Breast epithelium (tissue), 4 donors: ENCODE data around the gene SLC25A17. TPM values are rescaled to one million over a fixed set of nuclear protein-coding genes. Genes with fewer than 3 reads are reported as not detected.
"Not testable (repeated sequence)": the region's sequence is repeated elsewhere in the genome, so short reads cannot be mapped to it uniquely, and the experiment has no call there.

Source experiments
- DNase-seq, 2 donors: peaks; one replicate each; pipeline ENCODE4 v3.0.0-alpha.2; 2019; ENCODE audit warnings: low spot score in 2 of 2
- H3K27ac ChIP-seq, 2 donors: fragments of 200-600 bp; sonication (generic) in 1 of 2; one replicate each; pipeline ENCODE4 v1.5.1; 2016 to 2019; ENCODE audit warnings: mild to moderate bottlenecking in 1 of 2
- H3K27me3 ChIP-seq, 2 donors: fragments of 200-600 bp; sonication (generic) in 1 of 2; one replicate each; pipeline versions ENCODE4 v1.5.1 to v1.6.0; 2017 to 2019; ENCODE audit warnings: control low read depth in 1 of 2, mild to moderate bottlenecking in 1 of 2
- H3K36me3 ChIP-seq: fragments of 200-600 bp; one replicate; pipeline ENCODE4 v1.5.1; 2019
- H3K4me1 ChIP-seq, 2 donors: fragments of 200-600 bp; sonication (generic); one replicate each; pipeline ENCODE4 v1.5.1; 2016 to 2019; ENCODE audit warnings: control low read depth in 1 of 2
- H3K4me3 ChIP-seq, 3 donors: fragments of 200-600 bp; sonication (generic); 1 replicate in 2 of 3; 2 replicates in 1 of 3; pipeline ENCODE4 v1.5.1; 2016 to 2019; ENCODE audit warnings: mild to moderate bottlenecking in 3 of 3, moderate library complexity in 2 of 3
- H3K9me3 ChIP-seq, 2 donors: fragments of 200-600 bp; sonication (generic) in 1 of 2; one replicate each; pipeline ENCODE4 v1.5.1; 2016 to 2019; ENCODE audit warnings: control low read depth in 1 of 2
- POLR2A ChIP-seq: fragments of 450-650 bp; IDR thresholded peaks from one replicate; pipeline ENCODE4 v1.6.1; 2016; ENCODE audit warnings: antibody characterized with exemption, mild to moderate bottlenecking, moderate library complexity
- POLR2AphosphoS5 ChIP-seq, 3 donors: sonication (generic); formaldehyde crosslinking; IDR thresholded peaks; one replicate each; pipeline ENCODE4 v1.6.1; 2017; ENCODE audit warnings: antibody characterized with exemption in 3 of 3
- intact Hi-C: fragments of 100-400 bp; cut with DNase I; formaldehyde crosslinking; loops from one replicate; pipeline ENCODE4 v1.15.1; 2023; ENCODE audit warnings: low total_unique reads
- total RNA-seq, 3 donors: library from RNA; depleted of rRNA; stranded (reverse); fragments of >200 nt; gene quantifications; one replicate each; pipeline ENCODE4 v1.1.0, GENCODE V29; 2016
- TF ChIP-seq, protein P1 (sequence below), 3 donors: fragments of 450-650 bp; IDR thresholded peaks; one replicate each; pipeline ENCODE4 v1.5.1; 2016 to 2017; ENCODE audit warnings: antibody characterized with exemption in 3 of 3, mild to moderate bottlenecking in 3 of 3, moderate library complexity in 3 of 3

Gene SLC25A17
- total RNA-seq, 3 donors from 2014 or later: 18.1 to 23.3 (median 19.0) TPM

DNA sequence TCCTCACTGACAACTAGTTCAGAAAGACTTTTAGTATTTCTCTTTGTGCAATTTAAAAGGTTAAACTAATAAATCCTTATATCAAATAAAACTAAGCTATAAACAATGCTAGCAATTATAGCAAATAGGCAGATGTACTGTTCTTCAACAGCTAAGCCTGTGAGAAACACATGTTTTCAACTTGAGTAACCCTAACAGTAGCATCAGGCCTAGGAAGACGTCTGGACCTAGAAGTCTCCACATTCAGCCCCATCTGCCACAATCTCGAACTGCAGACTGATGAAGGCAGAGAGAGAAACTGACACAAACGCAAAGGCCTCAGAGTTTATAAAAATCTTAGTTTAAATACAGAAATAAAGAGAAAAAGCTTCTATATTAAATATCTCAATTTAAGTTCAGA is 34.8 kb upstream of the SLC25A17 start:
- peaks cover 0 to 13% of the 10 kb centered on the region in 2 donors for H3K4me1 ChIP-seq
- peak overlapping the region in 1 of 2 donors; percentile 98 for H3K27ac ChIP-seq
- TF ChIP-seq, protein P1, sequence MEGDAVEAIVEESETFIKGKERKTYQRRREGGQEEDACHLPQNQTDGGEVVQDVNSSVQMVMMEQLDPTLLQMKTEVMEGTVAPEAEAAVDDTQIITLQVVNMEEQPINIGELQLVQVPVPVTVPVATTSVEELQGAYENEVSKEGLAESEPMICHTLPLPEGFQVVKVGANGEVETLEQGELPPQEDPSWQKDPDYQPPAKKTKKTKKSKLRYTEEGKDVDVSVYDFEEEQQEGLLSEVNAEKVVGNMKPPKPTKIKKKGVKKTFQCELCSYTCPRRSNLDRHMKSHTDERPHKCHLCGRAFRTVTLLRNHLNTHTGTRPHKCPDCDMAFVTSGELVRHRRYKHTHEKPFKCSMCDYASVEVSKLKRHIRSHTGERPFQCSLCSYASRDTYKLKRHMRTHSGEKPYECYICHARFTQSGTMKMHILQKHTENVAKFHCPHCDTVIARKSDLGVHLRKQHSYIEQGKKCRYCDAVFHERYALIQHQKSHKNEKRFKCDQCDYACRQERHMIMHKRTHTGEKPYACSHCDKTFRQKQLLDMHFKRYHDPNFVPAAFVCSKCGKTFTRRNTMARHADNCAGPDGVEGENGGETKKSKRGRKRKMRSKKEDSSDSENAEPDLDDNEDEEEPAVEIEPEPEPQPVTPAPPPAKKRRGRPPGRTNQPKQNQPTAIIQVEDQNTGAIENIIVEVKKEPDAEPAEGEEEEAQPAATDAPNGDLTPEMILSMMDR (IDR thresholded peaks at IDR 0.05): no peak
- no peak for TF ChIP-seq POLR2A
- H3K4me3 ChIP-seq: peak overlapping the region in 2 of 3 donors; percentile 88 to 94
- DNase-seq: no peak
- no peaks in the 10 kb centered on the region for H3K36me3 ChIP-seq
- no peaks in the 10 kb centered on the region for H3K27me3 ChIP-seq
- intact Hi-C loops: loop anchor here (10.0 kb wide), 1 partner anchor 591 kb away; the partner anchor contains the start of gene TOB2
- no peaks in the 10 kb centered on the region for H3K9me3 ChIP-seq

DNA sequence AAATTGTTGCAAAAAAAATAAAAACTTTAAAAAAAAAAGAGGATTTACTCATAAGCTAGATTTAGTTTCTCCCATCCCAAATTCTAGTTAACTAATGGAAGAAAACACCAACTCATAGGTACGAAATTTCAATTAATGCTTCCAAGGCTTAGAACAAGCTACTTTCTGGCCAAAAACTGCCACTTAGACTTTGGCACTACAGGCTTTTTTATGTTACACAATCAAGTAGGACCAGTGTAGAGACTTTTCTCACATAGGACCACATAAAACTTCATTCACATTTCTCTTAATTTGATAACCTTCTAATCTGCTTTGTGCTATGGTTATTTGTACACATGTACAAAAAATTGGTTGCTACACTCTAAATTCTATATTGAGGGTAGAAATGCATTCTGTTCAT is 34.2 kb upstream of the SLC25A17 start:
- no peak for DNase-seq
- intact Hi-C loops: loop anchor here (10.0 kb wide), 1 partner anchor 591 kb away; the partner anchor contains the start of gene TOB2
- Histone ChIP-seq H3K4me1 (peaks cover 0 to 11% of the 10 kb centered on the region in 2 donors), H3K36me3 (no peaks in the 10 kb centered on the region), H3K27me3 (no peaks in the 10 kb centered on the region), H3K27ac (peak overlapping the region in 1 of 2 donors; percentile 98), H3K9me3 (no peaks in the 10 kb centered on the region), H3K4me3 (peak overlapping the region in 2 of 3 donors; percentile 88 to 94)
- TF ChIP-seq POLR2AphosphoS5 (IDR thresholded peaks at IDR 0.05) (no peak), POLR2A (no peak)
- TF ChIP-seq, protein P1 (IDR thresholded peaks at IDR 0.05): no peak

DNA sequence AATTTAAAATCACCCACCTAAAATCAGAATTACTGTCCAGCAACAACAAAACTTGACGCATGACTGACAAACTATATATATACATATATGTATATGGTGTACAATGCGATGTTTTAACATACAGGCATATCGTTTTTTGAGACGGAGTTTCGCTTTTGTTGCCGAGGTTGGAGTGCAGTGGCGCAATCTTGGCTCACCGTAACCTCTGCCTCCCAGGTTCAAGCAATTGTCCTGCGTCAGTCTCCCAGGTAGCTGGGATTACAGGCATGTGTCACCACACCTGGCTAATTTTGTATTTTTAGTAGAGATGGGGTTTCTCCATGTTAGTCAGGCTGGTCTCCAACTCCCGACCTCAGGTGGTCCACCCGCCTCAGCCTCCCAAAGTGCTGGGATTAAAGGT is 26.7 kb upstream of the SLC25A17 start:
- DNase-seq, H3K9me3 ChIP-seq, H3K4me3 ChIP-seq, H3K36me3 ChIP-seq, intact Hi-C loops, H3K27me3 ChIP-seq, H3K4me1 ChIP-seq, H3K27ac ChIP-seq: not testable (repeated sequence)

DNA sequence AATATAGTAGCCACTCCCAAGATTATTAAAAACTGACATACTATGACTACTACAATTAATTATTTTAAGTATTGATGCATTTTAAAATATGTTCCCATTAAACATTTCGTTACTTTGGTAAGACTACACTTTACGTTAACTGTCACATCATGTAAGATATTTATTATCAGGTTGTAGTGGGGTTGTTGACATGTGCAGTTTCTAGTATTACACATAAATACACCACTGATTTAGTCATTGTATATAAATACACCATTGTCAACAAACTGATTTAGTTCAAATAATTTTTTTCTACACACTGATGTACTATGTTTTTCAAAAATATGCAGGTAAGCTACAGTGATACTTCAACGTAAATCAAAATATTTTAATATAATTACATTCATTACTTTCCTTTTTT is 25.8 kb upstream of the SLC25A17 start:
- H3K4me3 ChIP-seq: no peak overlapping the region

DNA sequence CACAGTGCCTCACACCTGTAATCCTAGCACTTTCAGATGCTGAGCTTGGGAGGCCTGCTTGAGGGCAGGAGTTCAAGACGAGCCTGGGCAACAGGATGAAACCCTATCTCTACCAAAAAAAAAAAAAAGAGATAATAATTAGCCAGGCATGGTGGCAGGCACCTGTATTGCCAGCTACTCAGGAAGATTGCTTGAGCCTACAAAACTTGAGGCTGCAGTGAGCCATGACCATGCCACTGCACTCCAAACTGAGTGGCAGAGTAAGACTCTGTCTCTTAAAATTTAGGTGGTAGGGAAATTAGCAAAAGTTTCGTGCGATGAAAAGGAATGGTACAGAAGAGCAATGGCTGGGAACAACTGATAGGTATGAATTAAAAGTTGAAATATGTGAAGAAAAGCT is 19.3 kb upstream of the SLC25A17 start:
- TF ChIP-seq, protein P1 (IDR thresholded peaks at IDR 0.05): no peak
- TF ChIP-seq POLR2AphosphoS5 (IDR thresholded peaks at IDR 0.05) (no peak), POLR2A (no peak)
- DNase-seq: no peak
- no peaks in the 10 kb centered on the region for H3K27me3 ChIP-seq
- intact Hi-C loops: no loop called here
- no peaks in the 10 kb centered on the region for H3K36me3 ChIP-seq
- H3K27ac ChIP-seq: no peak overlapping the region
- no peaks in the 10 kb centered on the region for H3K4me1 ChIP-seq
- H3K9me3 ChIP-seq: no peaks in the 10 kb centered on the region
- no peak overlapping the region for H3K4me3 ChIP-seq

More for the DNA sequence above, 25.8 kb upstream of the SLC25A17 start:
- intact Hi-C loops: no loop called here
- DNase-seq: no peak
- Histone ChIP-seq H3K27me3 (no peaks in the 10 kb centered on the region), H3K36me3 (no peaks in the 10 kb centered on the region), H3K27ac (no peak overlapping the region), H3K9me3 (no peaks in the 10 kb centered on the region), H3K4me1 (no peaks in the 10 kb centered on the region)
- TF ChIP-seq, protein P1 (IDR thresholded peaks at IDR 0.05): no peak
- no peak for TF ChIP-seq POLR2AphosphoS5 (IDR thresholded peaks at IDR 0.05)
- no peak for TF ChIP-seq POLR2A

DNA sequence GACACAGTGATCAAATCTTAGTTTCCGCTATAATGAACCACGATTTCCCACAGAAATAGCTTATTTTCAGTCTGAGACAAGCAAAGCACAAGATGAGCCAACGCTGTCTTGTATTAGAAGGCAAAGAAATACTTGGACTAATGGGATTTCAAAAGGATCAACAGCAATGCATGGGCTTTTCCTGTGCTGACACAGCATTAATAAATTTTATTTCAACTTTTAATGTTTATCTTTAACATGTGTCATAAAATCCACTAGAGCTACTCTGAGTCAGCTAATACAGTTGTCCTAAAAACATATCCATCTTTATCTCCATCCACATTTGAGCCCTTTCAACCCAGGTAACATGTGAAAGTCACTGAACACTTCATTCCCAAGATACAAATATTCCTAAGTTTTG is 15.5 kb upstream of the SLC25A17 start:
- no peak overlapping the region for H3K27ac ChIP-seq
- intact Hi-C loops: no loop called here
- H3K4me3 ChIP-seq: no peak overlapping the region
- H3K36me3 ChIP-seq: no peaks in the 10 kb centered on the region
- H3K27me3 ChIP-seq: no peaks in the 10 kb centered on the region
- TF ChIP-seq POLR2A (no peak), POLR2AphosphoS5 (IDR thresholded peaks at IDR 0.05) (no peak)
- TF ChIP-seq, protein P1 (IDR thresholded peaks at IDR 0.05): no peak
- no peak for DNase-seq
- no peaks in the 10 kb centered on the region for H3K4me1 ChIP-seq
- H3K9me3 ChIP-seq: no peaks in the 10 kb centered on the region
